ENCODE data around the gene CHCHD5. TPM values are rescaled to one million over a fixed set of nuclear protein-coding genes. Genes with fewer than 3 reads are reported as not detected.
"Not testable (repeated sequence)": the region's sequence is repeated elsewhere in the genome, so short reads cannot be mapped to it uniquely, and the experiment has no call there.

Gene CHCHD5
- polyA plus RNA-seq (2013, experiment 1 of 2; ENCODE audit: insufficient read length), result 27.5 TPM
- polyA plus RNA-seq (2013, experiment 2 of 2; ENCODE audit: insufficient read length), result 30.8 TPM

GRCh38 chr2:112584134-112584890 is at the start of gene CHCHD5:
CHCHD5 (plus strand) TSS chr2:112584609; CDS start chr2:112584648, 39 bp downstream.
- DNase-seq, result peak; percentile 97

GRCh38 chr2:112534826-112535225 is 49.6 kb upstream of the CHCHD5 start:
- DNase-seq, result no peak

- DNase-seq, result not testable (repeated sequence)
These were observed 47.7 kb upstream of the CHCHD5 start for GRCh38 chr2:112536665-112537064.

GRCh38 chr2:112539306-112539705 is 45.1 kb upstream of the CHCHD5 start:
- no peak for DNase-seq

- no peak for DNase-seq
These were observed 43.5 kb upstream of the CHCHD5 start for GRCh38 chr2:112540906-112541305.

- peak; percentile 68 for DNase-seq
These were observed 42.9 kb upstream of the CHCHD5 start for GRCh38 chr2:112541315-112542122.

- peak; percentile 77 for DNase-seq
These were observed 42.1 kb upstream of the CHCHD5 start, which contains the start of gene POLR1B for GRCh38 chr2:112542123-112542983. POLR1B (plus strand) TSS chr2:112542465; CDS start chr2:112542495, 30 bp downstream.

GRCh38 chr2:112542984-112543661 is 41.3 kb upstream of the CHCHD5 start:
- peak; percentile 1 for DNase-seq

GRCh38 chr2:112547333-112547732 is 37.1 kb upstream of the CHCHD5 start:
- peak; percentile 23 for DNase-seq

GRCh38 chr2:112548980-112549379 is 35.4 kb upstream of the CHCHD5 start:
- DNase-seq, result no peak

- no peak for DNase-seq
These were observed 18.3 kb upstream of the CHCHD5 start for GRCh38 chr2:112566104-112566503.

- not testable (repeated sequence) for DNase-seq
These were observed 17.9 kb upstream of the CHCHD5 start for GRCh38 chr2:112566508-112566907.

GRCh38 chr2:112572005-112572404 is 12.4 kb upstream of the CHCHD5 start:
- no peak for DNase-seq

- peak; percentile 23 for DNase-seq
These were observed 6.7 kb upstream of the CHCHD5 start for GRCh38 chr2:112577756-112578155.

- DNase-seq, result peak; percentile 89
These were observed 5.2 kb upstream of the CHCHD5 start for GRCh38 chr2:112579241-112579640.

- no peak for DNase-seq
These were observed 4.3 kb upstream of the CHCHD5 start for GRCh38 chr2:112580084-112580483.

- DNase-seq, result peak; percentile 61
These were observed 2.1 kb upstream of the CHCHD5 start for GRCh38 chr2:112582314-112582746.

- no peak for DNase-seq
These were observed 794 bp upstream of the CHCHD5 start for GRCh38 chr2:112583497-112584133.

GRCh38 chr2:112584891-112585250 is 462 bp downstream of the CHCHD5 start:
- DNase-seq, result no peak

GRCh38 chr2:112585400-112585799 is 991 bp downstream of the CHCHD5 start:
- DNase-seq, result no peak

- no peak for DNase-seq
These were observed 1.6 kb downstream of the CHCHD5 start for GRCh38 chr2:112585873-112586464.
